Activated CD4-positive, alpha-beta memory T cell treated with anti-CD3 and anti-CD28 coated beads, Interleukin-2, amount 10 ng/mL, durations not matched to agents 7 days and 5 days (primary cell): ENCODE measurements around the gene GAL3ST2. TPM values are rescaled to one million over a fixed set of nuclear protein-coding genes. Genes with fewer than 3 reads are reported as not detected.
"Not testable (repeated sequence)": the region's sequence is repeated elsewhere in the genome, so short reads cannot be mapped to it uniquely, and the experiment has no call there.

ENCODE experiments used
- CTCF ChIA-PET: fragments of 350-600 bp; sonication (Branson Sonifier 250); formaldehyde crosslinking; loops from one replicate; lab custom pipeline; 2021; ENCODE audit warnings: antibody characterized with exemption, inconsistent platforms; lab: Charles Lee
- POLR2A ChIA-PET: fragments of 350-600 bp; sonication (Branson Sonifier 250); formaldehyde crosslinking; loops from one replicate; lab custom pipeline; 2021; ENCODE audit warnings: antibody characterized with exemption; lab: Charles Lee
- DNase-seq: peaks from one replicate; pipeline ENCODE4 v3.0.0-alpha.2; 2020
- H3K27ac Mint-ChIP-seq: one replicate; pipeline ENCODE4 v1.8.0; 2021; ENCODE audit warnings: mild to moderate bottlenecking, mixed read lengths
- H3K27me3 Mint-ChIP-seq: one replicate; pipeline ENCODE4 v1.8.0; 2021; ENCODE audit warnings: mixed read lengths
- H3K36me3 Mint-ChIP-seq: one replicate; pipeline ENCODE4 v1.8.0; 2021; ENCODE audit warnings: low read depth, mixed read lengths
- H3K4me1 Mint-ChIP-seq: one replicate; pipeline ENCODE4 v1.8.0; 2021; ENCODE audit warnings: mixed read lengths
- H3K4me3 Mint-ChIP-seq: one replicate; pipeline ENCODE4 v1.8.0; 2021; ENCODE audit warnings: mild to moderate bottlenecking, mixed read lengths
- H3K9me3 Mint-ChIP-seq: one replicate; pipeline ENCODE4 v1.8.0; 2021; ENCODE audit warnings: mixed read lengths
- total RNA-seq, 2 experiments: library from RNA; stranded (reverse); gene quantifications; one replicate each; pipeline ENCODE4 v1.2.3, GENCODE V29; 2021

The GAL3ST2 gene
- total RNA-seq, 2 experiments from 2014 or later, result 0.23 to 0.58 TPM

GRCh38 chr2:241800198-241800903 lies 23.7 kb downstream of the GAL3ST2 start:
- DNase-seq, H3K9me3 Mint-ChIP-seq, H3K36me3 Mint-ChIP-seq, H3K27ac Mint-ChIP-seq, H3K27me3 Mint-ChIP-seq, H3K4me1 Mint-ChIP-seq, POLR2A ChIA-PET, H3K4me3 Mint-ChIP-seq, CTCF ChIA-PET: not testable (repeated sequence)

GRCh38 chr2:241801611-241802420 lies 25.2 kb downstream of the GAL3ST2 start:
- CTCF ChIA-PET, result no interaction called here
- no peaks in the 10 kb centered on the region for H3K36me3 Mint-ChIP-seq
- no peak overlapping the region for H3K27ac Mint-ChIP-seq
- H3K27me3 Mint-ChIP-seq, result peaks cover 8% of the 10 kb centered on the region
- no peak overlapping the region for H3K4me3 Mint-ChIP-seq
- H3K9me3 Mint-ChIP-seq, result no peaks in the 10 kb centered on the region
- DNase-seq, result no peak
- POLR2A ChIA-PET, result no interaction called here
- H3K4me1 Mint-ChIP-seq, result peaks cover 10% of the 10 kb centered on the region

GRCh38 chr2:241802421-241803318 lies 26.0 kb downstream of the GAL3ST2 start:
- H3K27ac Mint-ChIP-seq, result no peak overlapping the region
- no peak for DNase-seq

GRCh38 chr2:241803387-241804325 lies 27.0 kb downstream of the GAL3ST2 start:
- H3K27me3 Mint-ChIP-seq, result peaks cover 8% of the 10 kb centered on the region
- POLR2A ChIA-PET, result interaction anchor here (1.0 to 1.9 kb wide), 5 partner anchors 19 to 65 kb away, joined by 3 to 9 read pairs (median 3); no protein-coding TSS in a partner anchor
- H3K27ac Mint-ChIP-seq, result no peak overlapping the region

More at GRCh38 chr2:241802421-241803318, 26.0 kb downstream of the GAL3ST2 start:
- Mint-ChIP-seq H3K4me3 (no peak overlapping the region), H3K4me1 (peaks cover 10% of the 10 kb centered on the region), H3K9me3 (no peaks in the 10 kb centered on the region), H3K27me3 (peaks cover 8% of the 10 kb centered on the region), H3K36me3 (no peaks in the 10 kb centered on the region)
- ChIA-PET CTCF (interaction anchor here (2.2 kb wide), 1 partner anchor 76 kb away, joined by 7 read pairs; no protein-coding TSS in a partner anchor), POLR2A (interaction anchor here (1.0 kb wide), 1 partner anchor 66 kb away, joined by 3 read pairs; no protein-coding TSS in a partner anchor)

GRCh38 chr2:241804326-241805229 lies 28.0 kb downstream of the GAL3ST2 start:
- no peak for DNase-seq
- Mint-ChIP-seq H3K27ac (no peak overlapping the region), H3K4me3 (peak overlapping the region; percentile 62), H3K36me3 (no peaks in the 10 kb centered on the region), H3K9me3 (no peaks in the 10 kb centered on the region), H3K4me1 (peaks cover 10% of the 10 kb centered on the region), H3K27me3 (peaks cover 10% of the 10 kb centered on the region)
- ChIA-PET CTCF (interaction anchor here (2.2 kb wide), 1 partner anchor 74 kb away, joined by 7 read pairs; no protein-coding TSS in a partner anchor), POLR2A (interaction anchor here (0.9 to 1.9 kb wide), 6 partner anchors 16 to 64 kb away, joined by 3 to 9 read pairs (median 3); no protein-coding TSS in a partner anchor)

More at GRCh38 chr2:241803387-241804325, 27.0 kb downstream of the GAL3ST2 start:
- Mint-ChIP-seq H3K4me1 (peaks cover 10% of the 10 kb centered on the region), H3K9me3 (no peaks in the 10 kb centered on the region), H3K36me3 (no peaks in the 10 kb centered on the region), H3K4me3 (peak overlapping the region; percentile 62)
- CTCF ChIA-PET, result interaction anchor here (0.9 to 2.2 kb wide), 2 partner anchors 73 to 75 kb away, joined by 3 to 7 read pairs; no protein-coding TSS in a partner anchor
- peak; percentile 60 for DNase-seq

GRCh38 chr2:241806217-241806616 lies 29.6 kb downstream of the GAL3ST2 start:
- H3K27ac Mint-ChIP-seq, H3K27me3 Mint-ChIP-seq, H3K4me3 Mint-ChIP-seq, H3K36me3 Mint-ChIP-seq, DNase-seq, H3K4me1 Mint-ChIP-seq, CTCF ChIA-PET, H3K9me3 Mint-ChIP-seq, POLR2A ChIA-PET: not testable (repeated sequence)

- Mint-ChIP-seq H3K9me3 (no peaks in the 10 kb centered on the region), H3K27me3 (peaks cover 9% of the 10 kb centered on the region), H3K4me3 (no peak overlapping the region), H3K36me3 (no peaks in the 10 kb centered on the region), H3K4me1 (peaks cover 9% of the 10 kb centered on the region), H3K27ac (no peak overlapping the region)
- ChIA-PET CTCF (no interaction called here), POLR2A (no interaction called here)
- DNase-seq, result no peak
Measured at GRCh38 chr2:241808051-241808720, 31.6 kb downstream of the GAL3ST2 start.

GRCh38 chr2:241808721-241809382 lies 32.2 kb downstream of the GAL3ST2 start, which contains the start of gene NEU4:
NEU4 (plus strand) TSS chr2:241809193; CDS start chr2:241814485, 5,292 bp downstream.
- no peaks in the 10 kb centered on the region for H3K36me3 Mint-ChIP-seq
- H3K4me3 Mint-ChIP-seq, result no peak within 1 kb of the TSS
- POLR2A ChIA-PET, result no interaction called here
- no peaks in the 10 kb centered on the region for H3K9me3 Mint-ChIP-seq
- no peak for DNase-seq
- H3K27me3 Mint-ChIP-seq, result peaks cover 7% of the 10 kb centered on the region
- CTCF ChIA-PET, result no interaction called here
- H3K27ac Mint-ChIP-seq, result no peak within 1 kb of the TSS
- H3K4me1 Mint-ChIP-seq, result peaks cover 7% of the 10 kb centered on the region

GRCh38 chr2:241809383-241810306 lies 33.0 kb downstream of the GAL3ST2 start:
- ChIA-PET POLR2A (no interaction called here), CTCF (no interaction called here)
- no peak for DNase-seq
- H3K27me3 Mint-ChIP-seq, result peaks cover 4% of the 10 kb centered on the region
- H3K4me1 Mint-ChIP-seq, result peaks cover 4% of the 10 kb centered on the region
- no peak overlapping the region for H3K27ac Mint-ChIP-seq
- no peaks in the 10 kb centered on the region for H3K36me3 Mint-ChIP-seq
- no peak overlapping the region for H3K4me3 Mint-ChIP-seq
- no peaks in the 10 kb centered on the region for H3K9me3 Mint-ChIP-seq
